ENCODE measurements around the gene GRIN2A.

Gene GRIN2A

GRCh38 chr16:10026593-10026992 lies 155.6 kb downstream of the GRIN2A start:
- no peak for DNase-seq

GRCh38 chr16:10022098-10022497 lies 160.1 kb downstream of the GRIN2A start:
- no peak for DNase-seq

- no peak for DNase-seq
These were observed 161.4 kb downstream of the GRIN2A start for GRCh38 chr16:10020866-10021265.

- DNase-seq = no peak
These were observed 165.5 kb downstream of the GRIN2A start for GRCh38 chr16:10016752-10017151.

- no peak for DNase-seq
These were observed 166.8 kb downstream of the GRIN2A start for GRCh38 chr16:10015397-10015796.

GRCh38 chr16:10013774-10014173 lies 168.5 kb downstream of the GRIN2A start:
- no peak for DNase-seq

GRCh38 chr16:10013364-10013763 lies 168.9 kb downstream of the GRIN2A start:
- no peak for DNase-seq

- DNase-seq = no peak
These were observed 172.5 kb downstream of the GRIN2A start for GRCh38 chr16:10009684-10010083.

GRCh38 chr16:10003486-10003885 lies 178.7 kb downstream of the GRIN2A start:
- DNase-seq = no peak

- no peak for DNase-seq
These were observed 180.9 kb downstream of the GRIN2A start for GRCh38 chr16:10001258-10001775.

GRCh38 chr16:9996221-9996620 lies 186.0 kb downstream of the GRIN2A start:
- DNase-seq = no peak

- no peak for DNase-seq
These were observed 189.8 kb downstream of the GRIN2A start for GRCh38 chr16:9992441-9992840.

- no peak for DNase-seq
These were observed 201.2 kb downstream of the GRIN2A start for GRCh38 chr16:9980981-9981380.

- DNase-seq = no peak
These were observed 204.0 kb downstream of the GRIN2A start for GRCh38 chr16:9978160-9978725.

GRCh38 chr16:9977333-9977897 lies 204.8 kb downstream of the GRIN2A start:
- no peak for DNase-seq

GRCh38 chr16:9976601-9977000 lies 205.6 kb downstream of the GRIN2A start:
- DNase-seq = no peak

- no peak for DNase-seq
These were observed 210.3 kb downstream of the GRIN2A start for GRCh38 chr16:9971907-9972306.

- no peak for DNase-seq
These were observed 211.4 kb downstream of the GRIN2A start for GRCh38 chr16:9970796-9971195.

GRCh38 chr16:9970244-9970643 lies 212.0 kb downstream of the GRIN2A start:
- DNase-seq = no peak

- no peak for DNase-seq
These were observed 212.6 kb downstream of the GRIN2A start for GRCh38 chr16:9969580-9969979.

- no peak for DNase-seq
These were observed 215.6 kb downstream of the GRIN2A start for GRCh38 chr16:9966569-9967157.

- no peak for DNase-seq
These were observed 217.1 kb downstream of the GRIN2A start for GRCh38 chr16:9965079-9965478.

GRCh38 chr16:9964426-9964825 lies 217.8 kb downstream of the GRIN2A start:
- no peak for DNase-seq

GRCh38 chr16:9957433-9957832 lies 224.8 kb downstream of the GRIN2A start:
- DNase-seq = no peak

- DNase-seq = no peak
These were observed 225.2 kb downstream of the GRIN2A start for GRCh38 chr16:9957002-9957401.
